Fibroblast of peridontal ligament (primary cell): ENCODE data around the gene ITGA3.
A peak's percentile ranks its signal among the peaks of the same experiment; 100 is the strongest.

Experiments
- DNase-seq: peaks from one replicate; pipeline ENCODE4 v3.0.0-alpha.2; 2010; ENCODE audit errors: extremely low read depth

Gene ITGA3

GRCh38 chr17:50070908-50071680 lies 15.2 kb downstream of the ITGA3 start:
- DNase-seq: no peak

- DNase-seq: no peak
Observed at GRCh38 chr17:50071692-50072091, 15.8 kb downstream of the ITGA3 start.

GRCh38 chr17:50072130-50072529 lies 16.2 kb downstream of the ITGA3 start:
- DNase-seq: no peak

GRCh38 chr17:50072925-50073324 lies 17.0 kb downstream of the ITGA3 start:
- DNase-seq: no peak

GRCh38 chr17:50074227-50074626 lies 18.3 kb downstream of the ITGA3 start:
- no peak for DNase-seq

- no peak for DNase-seq
Observed at GRCh38 chr17:50075446-50076032, 19.6 kb downstream of the ITGA3 start.

GRCh38 chr17:50076221-50076590 lies 20.3 kb downstream of the ITGA3 start:
- no peak for DNase-seq

- no peak for DNase-seq
Observed at GRCh38 chr17:50076591-50077235, 20.8 kb downstream of the ITGA3 start.

- DNase-seq: no peak
Observed at GRCh38 chr17:50078430-50078829, 22.5 kb downstream of the ITGA3 start.

GRCh38 chr17:50079334-50080095 lies 23.6 kb downstream of the ITGA3 start:
- DNase-seq: peak; percentile 30

- DNase-seq: no peak
Observed at GRCh38 chr17:50080096-50080480, 24.2 kb downstream of the ITGA3 start.

GRCh38 chr17:50080827-50081226 lies 24.9 kb downstream of the ITGA3 start:
- DNase-seq: no peak

GRCh38 chr17:50081757-50082156 lies 25.8 kb downstream of the ITGA3 start:
- DNase-seq: no peak

- DNase-seq: peak; percentile 63
Observed at GRCh38 chr17:50087246-50087911, 31.5 kb downstream of the ITGA3 start.

- no peak for DNase-seq
Observed at GRCh38 chr17:50087912-50088405, 32.0 kb downstream of the ITGA3 start.

- no peak for DNase-seq
Observed at GRCh38 chr17:50088952-50089825, 33.3 kb downstream of the ITGA3 start.

GRCh38 chr17:50090071-50090470 lies 34.2 kb downstream of the ITGA3 start:
- no peak for DNase-seq

GRCh38 chr17:50090971-50091917 lies 35.3 kb downstream of the ITGA3 start:
- no peak for DNase-seq

- no peak for DNase-seq
Observed at GRCh38 chr17:50091918-50092285, 36.0 kb downstream of the ITGA3 start.

GRCh38 chr17:50093246-50093645 lies 37.3 kb downstream of the ITGA3 start:
- DNase-seq: no peak
